Measurements from ENCODE around the gene ZNF425. TPM values are rescaled to one million over a fixed set of nuclear protein-coding genes. Genes with fewer than 3 reads are reported as not detected.
A peak's percentile ranks its signal among the peaks of the same experiment; 100 is the strongest.
"Not testable (repeated sequence)": the region's sequence is repeated elsewhere in the genome, so short reads cannot be mapped to it uniquely, and the experiment has no call there.

ZNF425 gene
- 6.9 TPM for total RNA-seq

DNA sequence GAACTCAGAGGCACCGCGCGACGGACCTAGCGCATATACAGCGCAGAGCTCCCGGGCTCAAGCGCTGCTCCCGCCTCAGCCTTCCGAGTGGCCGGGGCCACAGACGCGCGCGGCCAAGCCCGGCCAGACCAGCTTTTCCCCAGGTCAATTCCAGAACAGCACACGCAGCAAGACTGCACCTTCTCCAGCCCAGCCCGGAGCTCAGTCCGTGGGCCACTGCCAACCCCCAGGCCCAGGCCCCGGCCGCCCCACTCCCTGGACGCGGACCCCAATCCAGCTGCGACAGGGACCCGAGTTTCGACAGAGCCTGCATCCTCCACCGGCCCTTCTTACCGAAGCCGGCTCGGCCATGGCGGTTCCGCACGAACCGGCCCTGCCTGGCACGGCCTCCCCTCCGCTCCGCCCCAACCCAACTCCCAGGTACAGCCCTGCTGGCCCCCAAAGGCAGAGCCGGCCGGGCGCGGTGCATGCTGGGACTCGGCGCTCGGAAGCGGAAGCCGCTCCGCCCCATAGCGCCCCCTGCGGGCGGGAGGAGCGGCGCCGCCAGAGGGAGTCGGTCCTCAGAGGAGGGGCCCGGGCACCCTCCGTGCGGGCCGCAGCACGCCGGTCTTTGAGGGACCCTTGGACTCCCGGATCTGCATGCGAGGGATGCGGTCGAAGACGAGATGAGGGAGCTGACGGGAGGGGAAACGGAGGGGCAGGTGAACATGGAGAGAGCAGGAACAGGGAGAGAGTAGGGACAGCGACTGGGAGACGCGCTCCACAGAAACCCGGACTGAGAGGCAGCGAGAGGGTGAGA lies at the start of gene ZNF425:
TSS of gene ZNF425 (minus strand) at position 462 of the 799 bp plus-strand sequence. CDS start at position 351, 111 bp downstream.
- DNase-seq (ENCODE audit: low spot score in 2 of 2) (peak; percentile 95 to 96), FAIRE-seq (no peak)

DNA sequence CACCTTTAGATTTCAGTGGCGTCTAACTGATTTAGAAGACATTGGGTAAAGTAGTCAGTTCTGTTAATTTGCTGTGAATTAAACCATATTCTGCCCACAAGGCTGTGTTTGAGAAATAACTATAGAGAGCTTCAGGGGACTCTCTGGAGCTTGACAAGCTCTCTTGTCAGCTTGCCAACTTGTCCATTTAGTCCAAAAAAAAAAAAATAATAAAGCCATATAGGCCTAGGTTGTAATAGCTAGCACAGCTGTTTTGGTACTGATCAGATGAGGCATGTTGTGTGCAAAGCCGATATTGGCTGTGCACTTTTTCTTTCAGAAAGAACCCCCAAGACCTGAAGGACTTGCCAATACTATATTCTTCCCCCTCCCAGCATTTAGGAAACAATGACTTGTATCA lies 49.0 kb upstream of the ZNF425 start:
- DNase-seq (ENCODE audit: low spot score in 2 of 2), result no peak
- no peak for FAIRE-seq

DNA sequence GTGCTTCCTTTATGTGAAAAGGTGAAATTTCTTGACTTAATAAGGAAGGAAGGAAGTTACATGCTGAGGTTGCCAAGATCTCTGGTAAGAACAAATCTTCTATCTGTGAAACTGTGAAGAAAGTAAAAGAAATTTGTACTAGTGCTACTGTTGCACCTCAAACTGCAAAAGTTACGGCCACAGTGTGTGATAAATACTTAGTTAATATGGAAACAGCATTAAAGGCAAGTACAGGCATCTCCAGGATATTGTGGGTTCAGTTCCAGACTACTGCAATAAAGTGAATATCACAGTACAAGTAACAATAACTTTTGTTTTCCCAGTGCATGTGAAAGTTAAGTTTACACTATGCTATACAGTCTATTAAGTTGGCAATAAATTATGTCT lies 46.4 kb upstream of the ZNF425 start:
- DNase-seq (ENCODE audit: low spot score in 2 of 2) (no peak), FAIRE-seq (no peak)

GRCh38 chr7:149171892-149172533 lies 45.9 kb upstream of the ZNF425 start:
- FAIRE-seq, result no peak
- DNase-seq (ENCODE audit: low spot score in 2 of 2), result no peak

DNA sequence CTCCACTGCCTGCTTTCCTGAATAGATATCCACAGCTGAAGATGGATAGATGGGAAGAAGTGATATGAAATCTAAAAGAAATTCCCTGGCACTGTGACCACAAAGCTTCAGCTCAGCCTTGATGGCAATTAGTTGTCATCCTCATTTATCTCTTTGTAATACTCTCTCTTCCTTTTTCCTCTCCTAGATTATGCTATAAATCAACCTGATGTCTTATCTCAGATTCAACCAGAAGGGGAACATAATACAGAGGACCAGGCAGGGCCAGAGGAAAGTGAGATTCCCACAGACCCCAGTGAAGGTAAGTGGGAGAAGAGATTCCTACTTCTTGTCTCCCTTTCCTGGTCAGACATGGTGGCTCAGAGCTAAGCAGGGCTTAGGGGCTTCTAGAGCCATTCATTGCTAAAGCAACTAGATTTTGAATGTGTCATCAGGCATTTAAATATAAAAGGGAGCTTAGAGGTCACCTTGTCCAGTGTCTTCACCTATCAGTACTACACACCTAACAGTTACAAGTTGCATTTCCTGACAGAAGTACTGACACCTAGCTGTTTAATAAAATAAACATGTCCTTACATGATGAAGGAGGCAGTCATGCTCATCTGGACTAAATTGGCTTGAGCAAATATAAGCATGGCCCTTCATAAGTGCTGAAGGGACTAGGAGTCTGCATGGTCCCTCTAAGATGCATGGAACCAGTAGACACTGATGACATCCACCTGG lies 40.7 kb upstream of the ZNF425 start:
- no peak for FAIRE-seq
- no peak for DNase-seq (ENCODE audit: low spot score in 2 of 2)

- FAIRE-seq, result no peak
- DNase-seq (ENCODE audit: low spot score in 2 of 2), result no peak
These were observed 40.0 kb upstream of the ZNF425 start for GRCh38 chr7:149166142-149166541.

DNA sequence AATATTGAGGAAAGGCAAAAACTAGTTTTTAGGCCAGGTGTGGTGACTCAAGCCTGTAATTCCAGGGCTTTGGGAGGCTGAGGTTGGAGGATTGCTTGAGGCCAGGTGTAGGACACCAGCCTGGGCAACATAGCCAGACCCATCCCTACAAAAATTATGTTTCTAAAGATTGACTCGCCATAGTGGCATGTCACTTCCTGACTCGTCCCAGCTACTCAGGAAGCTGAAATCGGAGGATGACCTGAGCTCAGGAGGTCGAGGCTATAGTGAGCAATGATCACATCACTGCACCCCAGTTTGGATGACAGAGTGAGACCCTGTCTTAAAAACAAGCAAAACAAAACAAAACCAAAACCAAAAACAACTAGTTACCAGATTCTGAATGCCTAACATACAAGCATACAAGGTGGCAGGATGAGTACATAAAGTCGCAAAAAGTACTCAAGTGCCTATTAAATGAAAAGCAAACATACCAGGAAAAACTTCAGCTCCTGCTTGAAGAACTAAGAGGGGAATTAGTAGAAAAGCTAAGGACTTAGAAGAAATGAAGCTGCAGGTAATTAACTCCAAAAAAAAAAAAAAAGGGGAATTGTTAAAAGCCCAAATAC lies 35.2 kb upstream of the ZNF425 start:
- no peak for FAIRE-seq
- no peak for DNase-seq (ENCODE audit: low spot score in 2 of 2)

DNA sequence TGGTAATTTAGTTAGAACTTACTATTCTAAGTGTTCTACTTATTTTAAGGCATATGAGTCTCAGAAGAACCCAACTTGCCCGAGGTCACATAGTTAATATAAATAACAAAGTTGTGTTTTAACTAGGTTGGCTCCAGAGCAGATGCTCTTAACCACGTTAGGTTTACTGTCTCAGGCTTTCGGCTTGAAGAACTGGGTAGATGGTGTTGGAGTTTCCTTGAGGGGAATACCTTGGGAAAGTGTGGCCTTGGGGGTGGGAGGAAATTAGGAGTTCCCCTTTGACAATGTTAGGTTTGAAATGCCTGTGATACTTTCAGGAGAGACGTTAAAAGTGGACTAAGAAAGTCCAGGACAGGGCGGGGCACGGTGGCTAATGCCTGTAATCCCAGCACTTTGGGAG lies 30.8 kb upstream of the ZNF425 start:
- FAIRE-seq, result no peak
- DNase-seq (ENCODE audit: low spot score in 2 of 2), result no peak

DNA sequence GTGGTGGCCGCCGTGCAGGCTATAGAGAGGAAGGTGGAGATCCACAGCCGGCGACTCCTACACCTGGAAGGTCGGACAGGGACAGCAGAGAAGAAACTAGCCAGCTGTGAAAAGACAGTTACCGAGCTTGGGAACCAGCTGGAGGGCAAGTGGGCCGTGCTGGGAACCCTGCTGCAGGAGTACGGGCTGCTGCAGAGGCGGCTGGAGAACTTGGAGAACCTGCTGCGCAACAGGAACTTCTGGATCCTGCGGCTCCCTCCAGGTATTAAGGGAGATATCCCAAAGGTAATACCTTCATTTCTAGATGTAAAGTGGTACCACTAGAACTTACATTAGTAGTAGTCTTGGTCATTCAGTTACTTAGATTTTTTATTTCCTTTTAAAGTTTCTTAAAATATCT lies 27.9 kb upstream of the ZNF425 start:
- FAIRE-seq, result no peak

GRCh38 chr7:149153346-149153745 lies 27.2 kb upstream of the ZNF425 start:
- DNase-seq (ENCODE audit: low spot score in 2 of 2), result no peak
- no peak for FAIRE-seq

More for the DNA sequence above, 27.9 kb upstream of the ZNF425 start:
- no peak for DNase-seq (ENCODE audit: low spot score in 2 of 2)

GRCh38 chr7:149150981-149151380 lies 24.9 kb upstream of the ZNF425 start:
- FAIRE-seq (no peak), DNase-seq (ENCODE audit: low spot score in 2 of 2) (no peak)

- FAIRE-seq (no peak), DNase-seq (ENCODE audit: low spot score in 2 of 2) (peak; percentile 65 to 66)
These were observed 21.9 kb upstream of the ZNF425 start for GRCh38 chr7:149147752-149148653.

GRCh38 chr7:149147072-149147751 lies 21.1 kb upstream of the ZNF425 start, which contains the start of gene ZNF398:
Gene ZNF398 (plus strand): TSS chr7:149147453. CDS start chr7:149147743, 290 bp downstream.
- DNase-seq (ENCODE audit: low spot score in 2 of 2) (peak; percentile 93), FAIRE-seq (no peak)

DNA sequence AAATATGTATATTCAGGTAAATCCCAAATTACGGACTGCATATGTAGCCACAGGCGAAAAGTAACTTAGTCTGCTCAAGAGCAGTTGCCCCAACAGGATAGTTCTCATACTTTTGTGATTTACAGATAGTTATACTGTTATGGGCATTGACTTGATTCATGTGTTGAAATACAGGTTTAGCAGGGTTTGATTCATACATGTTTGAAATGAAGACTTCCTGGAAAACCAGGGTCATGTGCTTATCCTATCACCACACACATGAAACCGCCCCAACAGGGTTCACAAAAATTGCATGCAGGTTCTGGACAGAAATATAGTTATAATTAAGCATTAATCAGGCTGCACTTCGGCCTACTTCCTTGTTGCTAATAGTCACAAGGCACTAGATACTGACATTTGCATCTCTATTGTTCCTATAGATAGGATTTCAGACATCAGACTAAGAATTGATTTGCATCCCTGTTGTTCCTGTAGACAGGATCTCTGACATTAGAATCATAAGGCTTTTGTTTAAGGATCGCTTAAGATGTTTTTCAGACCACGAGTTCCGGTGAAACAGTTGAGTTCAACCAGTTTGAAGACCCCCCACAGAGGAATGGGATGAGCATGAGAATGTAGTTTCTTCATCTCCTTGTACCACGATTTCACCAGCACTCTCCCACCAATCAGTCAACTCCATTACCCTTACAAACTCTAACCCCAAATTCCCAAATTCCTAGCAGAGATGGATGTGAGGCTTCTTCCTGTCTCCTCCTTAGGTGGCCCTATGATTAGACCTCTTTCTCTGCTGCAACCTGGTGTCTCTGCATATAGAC lies 19.1 kb upstream of the ZNF425 start:
- DNase-seq (ENCODE audit: low spot score in 2 of 2), result no peak
- no peak for FAIRE-seq

GRCh38 chr7:149144436-149144922 lies 18.4 kb upstream of the ZNF425 start:
- not testable (repeated sequence) for DNase-seq (ENCODE audit: low spot score in 2 of 2)

GRCh38 chr7:149141893-149142292 lies 15.8 kb upstream of the ZNF425 start:
- DNase-seq (ENCODE audit: low spot score in 2 of 2), result no peak
- no peak for FAIRE-seq

More at GRCh38 chr7:149144436-149144922, 18.4 kb upstream of the ZNF425 start:
- FAIRE-seq, result not testable (repeated sequence)

DNA sequence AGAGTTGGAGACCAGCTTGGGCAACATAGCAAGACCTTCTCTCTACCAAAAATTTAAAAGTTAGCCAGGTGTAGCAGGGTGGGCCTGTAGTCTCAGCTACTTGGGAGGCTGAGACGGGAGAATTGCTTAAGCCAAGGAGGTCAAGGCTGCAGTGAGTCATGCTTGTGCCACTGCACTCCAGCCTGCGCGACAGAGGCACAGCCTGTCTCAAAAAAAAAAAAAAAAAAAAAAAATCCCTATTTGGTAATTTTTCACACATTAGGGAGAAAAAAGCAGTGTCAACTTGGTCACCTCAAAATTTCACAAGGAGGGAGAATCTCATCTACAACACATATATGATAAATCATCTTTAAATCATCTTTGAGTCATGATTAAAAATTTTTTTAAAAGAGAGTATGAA lies 14.7 kb upstream of the ZNF425 start:
- FAIRE-seq (no peak), DNase-seq (ENCODE audit: low spot score in 2 of 2) (no peak)

DNA sequence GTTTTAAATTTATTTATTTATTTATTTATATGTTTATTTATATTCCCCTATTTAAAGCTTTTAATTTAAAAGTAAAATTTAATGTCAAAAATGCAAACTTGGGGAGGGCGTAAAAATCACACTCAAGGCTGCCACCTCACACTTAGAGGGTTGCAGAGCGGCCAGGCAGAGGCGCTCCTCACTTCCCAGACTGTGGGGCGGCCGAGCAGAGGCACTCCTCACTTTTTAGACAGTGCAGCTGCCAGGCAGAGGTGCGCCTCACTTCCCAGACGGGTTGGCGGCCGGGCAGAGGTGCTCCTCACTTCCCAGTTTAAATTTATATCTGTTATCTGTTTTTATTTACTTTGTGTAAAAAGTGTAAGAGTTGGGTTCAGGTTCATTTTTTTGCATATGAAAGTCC lies 10.0 kb upstream of the ZNF425 start:
- no peak for FAIRE-seq
- DNase-seq (ENCODE audit: low spot score in 2 of 2), result no peak
